NCI-H1436 (cell line): ENCODE results near the gene ZDHHC11.
"Not testable (repeated sequence)": the region's sequence is repeated elsewhere in the genome, so short reads cannot be mapped to it uniquely, and the experiment has no call there.

Experiments
- DNase-seq: peaks from one replicate; lab custom pipeline; 2025; lab: John Stamatoyannopoulos, UW

Gene ZDHHC11

GRCh38 chr5:776862-777711 is 73.7 kb downstream of the ZDHHC11 start:
- DNase-seq, result no peak

GRCh38 chr5:775961-776861 is 74.6 kb downstream of the ZDHHC11 start:
- DNase-seq, result no peak

GRCh38 chr5:775595-775960 is 75.2 kb downstream of the ZDHHC11 start:
- not testable (repeated sequence) for DNase-seq

DNA sequence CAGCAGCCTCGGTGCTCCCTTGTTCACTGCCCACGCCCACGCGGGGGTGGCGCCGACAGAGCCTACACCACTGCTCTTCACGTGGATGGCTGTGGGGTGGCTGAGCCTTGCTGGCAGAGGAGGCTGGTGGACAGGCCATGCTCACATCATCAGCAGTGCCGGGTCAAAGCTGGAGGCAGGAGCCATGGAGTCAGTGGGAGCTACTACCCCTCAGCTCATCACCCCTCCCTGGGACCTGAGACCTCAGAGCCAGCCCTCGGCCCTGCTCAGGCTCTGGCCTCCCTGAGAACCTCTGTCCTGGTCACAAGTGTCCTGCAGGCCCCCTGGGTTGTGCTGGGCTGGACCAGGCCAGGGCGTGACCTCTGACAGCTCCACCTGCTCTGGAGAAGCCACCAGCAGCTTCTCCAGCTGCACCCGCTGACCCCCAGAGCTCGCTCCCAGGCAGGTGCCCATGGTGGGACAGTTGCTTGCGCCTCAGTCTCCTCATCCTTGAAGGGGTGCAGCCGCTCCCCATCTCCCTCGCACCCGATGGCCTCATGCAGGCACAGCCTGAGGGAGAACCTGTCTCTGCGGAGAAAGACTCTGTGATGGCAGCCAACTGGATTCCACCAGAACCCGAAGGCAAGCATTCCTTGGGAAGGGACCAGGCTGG is 75.8 kb downstream of the ZDHHC11 start:
- not testable (repeated sequence) for DNase-seq

DNA sequence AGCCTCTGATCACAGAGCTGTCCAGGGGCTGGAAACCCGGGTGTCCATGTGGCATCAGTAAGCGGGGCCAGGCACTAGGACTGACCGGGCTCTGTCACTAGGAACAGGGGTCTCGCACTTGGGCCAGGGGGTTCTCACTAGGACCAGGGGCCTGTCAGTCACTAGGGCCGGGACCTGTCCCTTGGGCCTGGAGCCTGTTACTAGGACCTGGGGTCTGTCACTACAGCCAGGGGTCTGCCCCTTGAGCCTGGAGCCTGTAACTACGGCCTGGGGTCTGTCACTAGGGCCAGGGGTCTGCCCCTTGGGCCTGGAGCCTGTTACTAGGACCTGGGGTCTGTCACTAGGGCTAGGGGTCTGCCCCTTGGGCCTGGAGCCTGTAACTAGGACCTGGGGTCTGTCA is 76.5 kb downstream of the ZDHHC11 start:
- not testable (repeated sequence) for DNase-seq

DNA sequence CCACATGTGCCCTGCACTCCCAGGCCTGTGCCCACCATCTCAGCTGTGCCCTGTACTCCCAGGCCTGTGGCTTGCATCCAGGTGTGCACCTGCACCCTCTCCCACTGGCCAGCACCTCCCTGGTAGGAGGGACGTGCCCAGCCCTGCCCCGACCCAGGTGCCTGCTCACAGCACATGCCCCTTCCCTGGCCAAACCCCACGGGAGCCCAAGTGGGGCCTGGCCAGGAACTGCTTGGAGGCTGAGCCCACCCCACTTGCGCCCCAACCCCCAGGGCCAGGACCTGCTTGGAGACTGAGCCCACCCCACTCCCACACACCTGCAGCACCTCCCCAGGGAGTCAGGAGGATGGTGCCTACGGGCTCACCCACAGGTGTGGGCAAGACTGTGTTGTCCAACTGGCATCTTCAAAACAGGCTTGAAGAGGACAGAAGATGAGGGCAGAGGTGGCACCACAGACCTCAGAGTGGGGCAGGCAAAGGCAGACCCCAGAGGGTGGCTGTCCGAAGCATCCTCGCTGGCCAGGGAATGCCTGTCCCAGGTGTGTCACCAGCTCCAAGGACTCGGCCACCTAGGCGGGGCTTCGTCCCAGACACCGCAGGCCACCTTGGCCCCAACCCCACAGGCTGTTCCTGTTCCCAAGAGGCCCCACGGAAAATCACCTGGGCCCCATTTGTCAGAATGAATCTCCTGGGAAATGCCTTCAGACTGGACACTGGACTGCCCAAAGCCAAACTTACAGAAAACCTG is 77.1 kb downstream of the ZDHHC11 start:
- no peak for DNase-seq

DNA sequence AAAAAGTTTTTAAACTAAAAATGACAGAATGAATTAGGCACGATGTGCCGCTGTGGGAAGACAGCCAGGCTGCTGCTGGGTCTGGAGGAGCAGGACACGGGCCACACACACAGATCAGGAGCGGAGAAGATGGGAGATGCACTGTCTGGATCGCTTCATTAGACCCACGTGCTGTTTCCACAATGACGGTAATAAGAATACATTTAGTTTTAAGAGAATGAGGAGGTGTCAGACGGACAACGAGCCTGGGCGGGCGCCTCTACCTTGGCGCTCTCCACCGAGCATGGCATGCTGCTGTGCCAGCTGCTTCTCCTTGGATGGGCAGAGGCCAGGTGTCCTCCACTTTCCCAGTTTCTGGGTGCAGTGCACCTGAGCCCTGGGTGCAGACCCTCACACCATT is 77.9 kb downstream of the ZDHHC11 start:
- DNase-seq, result not testable (repeated sequence)

DNA sequence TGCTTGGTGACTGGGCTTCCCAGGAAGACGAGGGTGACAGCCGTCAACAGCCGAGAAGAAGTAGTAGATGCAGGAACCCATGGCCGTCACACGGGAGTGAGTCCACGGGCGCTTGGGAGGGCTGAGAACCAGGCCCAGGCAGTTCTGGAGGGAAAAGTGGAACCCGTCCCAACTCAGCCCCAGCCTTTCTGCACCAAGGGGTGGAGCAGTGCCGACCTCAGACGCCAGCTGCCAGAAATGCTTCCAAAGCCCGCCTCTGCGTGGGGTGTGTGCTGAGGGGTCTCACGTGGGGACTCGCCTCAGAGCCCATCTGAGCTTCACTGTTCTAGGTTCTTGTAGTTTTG is 78.3 kb downstream of the ZDHHC11 start:
- not testable (repeated sequence) for DNase-seq

DNA sequence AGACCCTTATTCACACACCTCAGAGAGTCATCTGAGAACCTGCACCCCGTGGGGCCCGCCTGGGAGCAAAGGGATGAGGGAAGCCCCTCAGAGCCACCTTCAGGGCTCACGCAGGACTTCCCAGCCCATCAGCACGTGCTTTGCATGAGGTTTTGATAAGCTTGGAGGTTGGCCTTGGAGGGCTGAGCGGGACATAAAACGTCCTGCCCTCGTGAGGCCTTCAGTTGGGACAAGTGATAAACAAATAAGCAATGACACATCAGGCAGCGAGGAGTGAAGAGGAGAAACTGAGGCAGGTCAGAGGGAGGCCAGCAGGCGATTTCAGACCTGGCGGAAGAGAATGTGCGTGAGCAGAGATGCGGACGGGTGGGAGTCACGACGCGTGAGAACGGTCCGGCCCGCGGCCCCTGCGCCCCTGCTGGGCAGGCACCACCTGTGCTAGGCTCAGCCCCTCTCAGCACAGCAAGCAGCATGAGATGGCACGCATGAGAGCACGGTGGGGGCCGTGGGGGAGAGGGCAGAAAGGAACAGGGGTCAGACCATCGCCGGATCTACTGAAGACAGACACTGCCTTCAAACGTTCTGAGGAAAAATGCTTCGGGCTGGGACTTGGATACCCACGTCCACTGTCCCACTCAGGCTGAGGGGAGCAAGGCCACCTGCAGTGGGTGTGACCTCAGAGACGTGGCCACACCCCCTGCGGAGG is 78.8 kb downstream of the ZDHHC11 start:
- DNase-seq, result not testable (repeated sequence)

GRCh38 chr5:771087-771781 is 79.6 kb downstream of the ZDHHC11 start:
- not testable (repeated sequence) for DNase-seq

- not testable (repeated sequence) for DNase-seq
These were observed 80.2 kb downstream of the ZDHHC11 start for GRCh38 chr5:770585-770984.

DNA sequence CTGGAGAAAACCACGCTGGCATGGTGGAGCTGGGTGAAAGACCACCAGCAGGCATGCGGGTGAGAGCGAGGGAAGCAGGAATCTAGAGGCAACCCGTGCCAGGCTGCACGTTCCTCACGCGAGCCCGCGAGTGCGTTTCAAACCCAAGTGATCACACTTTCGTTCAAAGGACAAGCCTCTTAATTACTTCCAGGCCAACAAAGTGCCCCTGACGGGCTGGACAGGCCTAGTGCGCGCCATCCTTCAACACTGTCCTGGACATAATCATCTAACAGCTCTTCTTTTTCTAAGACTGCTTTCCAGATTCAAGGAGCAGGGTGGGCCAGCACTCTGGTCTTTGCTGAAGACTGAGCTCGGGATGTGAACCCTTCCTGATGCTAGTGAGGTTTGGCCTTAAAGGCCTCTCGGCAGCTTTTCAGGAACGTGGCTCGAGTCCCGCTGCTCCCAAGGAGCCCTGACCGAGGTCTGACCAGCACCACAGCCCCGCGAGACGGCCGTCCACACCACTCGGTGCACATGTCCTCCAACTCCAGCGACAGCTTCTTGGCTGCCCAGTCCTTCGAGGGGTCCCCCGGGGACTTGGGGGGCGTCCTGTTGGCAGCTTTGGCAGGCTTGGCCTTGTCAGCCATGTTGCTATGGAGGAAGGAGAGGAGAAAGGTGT is 81.2 kb downstream of the ZDHHC11 start:
- DNase-seq, result not testable (repeated sequence)

GRCh38 chr5:766666-767431 is 83.9 kb downstream of the ZDHHC11 start:
- DNase-seq, result no peak

DNA sequence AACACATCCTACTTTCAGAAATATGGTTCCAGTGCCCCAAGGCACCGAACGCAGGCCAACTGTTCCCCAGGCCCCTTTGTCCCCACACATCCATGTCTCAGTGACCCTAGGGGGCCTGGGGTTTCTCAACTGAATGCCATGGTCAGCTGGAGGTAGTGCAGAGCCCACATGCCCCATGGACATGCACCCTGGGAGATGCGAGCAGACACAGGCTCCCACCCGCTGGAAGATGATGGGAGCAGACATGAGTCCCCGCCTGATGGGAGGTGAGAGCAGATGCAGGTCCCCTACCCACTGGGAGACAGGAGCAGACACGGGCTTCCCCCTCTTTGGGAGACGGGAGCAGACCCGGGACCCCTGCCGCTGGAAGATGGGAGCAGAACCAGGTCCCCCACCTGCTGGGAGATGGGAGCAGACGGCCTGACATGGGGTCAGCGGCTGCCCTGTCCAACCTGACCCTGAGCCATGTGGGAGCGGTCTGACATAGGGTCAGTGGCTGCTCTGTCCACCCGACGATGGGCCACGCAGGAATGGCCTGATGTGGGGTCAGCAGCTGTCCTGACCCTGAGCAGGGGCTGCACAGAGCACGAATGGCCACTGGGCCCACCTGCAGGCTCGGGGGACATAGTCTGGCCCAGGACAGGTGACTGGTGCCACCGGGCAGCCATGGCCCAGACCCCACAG is 84.7 kb downstream of the ZDHHC11 start:
- no peak for DNase-seq

- DNase-seq, result no peak
These were observed 86.6 kb downstream of the ZDHHC11 start for GRCh38 chr5:763998-764781.

- no peak for DNase-seq
These were observed 87.4 kb downstream of the ZDHHC11 start for GRCh38 chr5:763397-763796.

GRCh38 chr5:762996-763395 is 87.8 kb downstream of the ZDHHC11 start:
- not testable (repeated sequence) for DNase-seq
